C4-2B (cell line): ENCODE measurements around the gene TGM6.

Experiments used
- CTCF ChIP-seq: fragments of 450-650 bp; conservative IDR thresholded peaks from 2 replicates; pipeline ENCODE4 v1.5.1; 2017; ENCODE audit warnings: mild to moderate bottlenecking
- ZFX ChIP-seq: fragments of 450-650 bp; IDR thresholded peaks from 2 replicates; pipeline ENCODE4 v1.6.1; 2017

GRCh38 chr20:2417213-2417541 lies 36.5 kb downstream of the TGM6 start:
- TF ChIP-seq CTCF (no peak), ZFX (no peak)
